Measurements from ENCODE around the gene EDEM2. TPM values are rescaled to one million over a fixed set of nuclear protein-coding genes. Genes with fewer than 3 reads are reported as not detected.

The EDEM2 gene
- total RNA-seq, 4 donors from 2014 or later = 23.0 to 55.9 (median 30.4) TPM

GRCh38 chr20:35181731-35182130, 34.6 kb upstream of the EDEM2 start:
- TF ChIP-seq POLR2AphosphoS5 (IDR thresholded peaks at IDR 0.05) = no peak
- no peak for TF ChIP-seq CTCF (IDR thresholded peaks at IDR 0.05)
- TF ChIP-seq POLR2A (IDR thresholded peaks at IDR 0.05) = no peak
- no peak for TF ChIP-seq EP300 (IDR thresholded peaks at IDR 0.05; ENCODE audit: low read depth)
- no peak for DNase-seq
- Histone ChIP-seq H3K4me1 (no peaks in the 10 kb centered on the region), H3K9me3 (no peaks in the 10 kb centered on the region), H3K27me3 (no peaks in the 10 kb centered on the region), H3K27ac (no peak overlapping the region), H3K4me3 (no peak overlapping the region), H3K36me3 (no peaks in the 10 kb centered on the region)
- in situ Hi-C loops (cut with MboI; ENCODE audit: low pct_ligation_motif_present in 1 of 4, low pct_unique_long_range_greater_than_20kb in 1 of 4, low sequenced_read_pairs in 3 of 4) (no loop called here), intact Hi-C loops (cut with DNase I; ENCODE audit: low total_unique reads) (no loop called here)

GRCh38 chr20:35180266-35180665, 33.1 kb upstream of the EDEM2 start:
- intact Hi-C loops (cut with DNase I; ENCODE audit: low total_unique reads) = no loop called here
- Histone ChIP-seq H3K27ac (no peak overlapping the region), H3K36me3 (no peaks in the 10 kb centered on the region), H3K27me3 (no peaks in the 10 kb centered on the region), H3K9me3 (no peaks in the 10 kb centered on the region), H3K4me3 (no peak overlapping the region), H3K4me1 (no peaks in the 10 kb centered on the region)
- 89 to 100% methylated on average over 2 to 5 of the region's 5 CpGs for WGBS, 2 donors (ENCODE audit: low coverage in 1 of 2)
- no peak for TF ChIP-seq POLR2A (IDR thresholded peaks at IDR 0.05)
- TF ChIP-seq EP300 (IDR thresholded peaks at IDR 0.05; ENCODE audit: low read depth) = no peak
- TF ChIP-seq POLR2AphosphoS5 (IDR thresholded peaks at IDR 0.05) = no peak
- TF ChIP-seq CTCF (IDR thresholded peaks at IDR 0.05) = no peak
- in situ Hi-C loops (cut with MboI; ENCODE audit: low pct_ligation_motif_present in 1 of 4, low pct_unique_long_range_greater_than_20kb in 1 of 4, low sequenced_read_pairs in 3 of 4) = no loop called here
- DNase-seq = no peak

GRCh38 chr20:35179292-35180212, 32.4 kb upstream of the EDEM2 start:
- intact Hi-C loops (cut with DNase I; ENCODE audit: low total_unique reads) = no loop called here

GRCh38 chr20:35176132-35176531, 29.0 kb upstream of the EDEM2 start:
- H3K4me3 ChIP-seq = no peak overlapping the region
- WGBS, 2 donors (ENCODE audit: low coverage in 1 of 2) = 88 to 93% methylated on average over 3 to 10 of the region's 14 CpGs
- H3K36me3 ChIP-seq = no peaks in the 10 kb centered on the region
- no peaks in the 10 kb centered on the region for H3K9me3 ChIP-seq
- H3K27ac ChIP-seq = no peak overlapping the region
- no peaks in the 10 kb centered on the region for H3K27me3 ChIP-seq
- peaks cover 0 to 14% (median 7%) of the 10 kb centered on the region in 4 donors for H3K4me1 ChIP-seq
- no peak for DNase-seq
- in situ Hi-C loops (cut with MboI; ENCODE audit: low pct_ligation_motif_present in 1 of 4, low pct_unique_long_range_greater_than_20kb in 1 of 4, low sequenced_read_pairs in 3 of 4) = no loop called here
- TF ChIP-seq EP300 (IDR thresholded peaks at IDR 0.05; ENCODE audit: low read depth) = no peak
- TF ChIP-seq POLR2A (IDR thresholded peaks at IDR 0.05) = no peak
- TF ChIP-seq POLR2AphosphoS5 (IDR thresholded peaks at IDR 0.05) = no peak
- TF ChIP-seq CTCF (IDR thresholded peaks at IDR 0.05) = no peak
- intact Hi-C loops (cut with DNase I; ENCODE audit: low total_unique reads) = no loop called here

More at GRCh38 chr20:35179292-35180212, 32.4 kb upstream of the EDEM2 start:
- no peak overlapping the region for H3K27ac ChIP-seq
- no peaks in the 10 kb centered on the region for H3K27me3 ChIP-seq
- no peak for DNase-seq
- peaks cover 0 to 1% (median 0%) of the 10 kb centered on the region in 4 donors for H3K4me1 ChIP-seq
- no peak overlapping the region for H3K4me3 ChIP-seq
- H3K36me3 ChIP-seq = no peaks in the 10 kb centered on the region
- in situ Hi-C loops (cut with MboI; ENCODE audit: low pct_ligation_motif_present in 1 of 4, low pct_unique_long_range_greater_than_20kb in 1 of 4, low sequenced_read_pairs in 3 of 4) = no loop called here
- H3K9me3 ChIP-seq = no peaks in the 10 kb centered on the region
- WGBS, 2 donors (ENCODE audit: low coverage in 1 of 2) = 81 to 87% methylated on average over 7 to 11 of the region's 11 CpGs
- no peak for TF ChIP-seq POLR2AphosphoS5 (IDR thresholded peaks at IDR 0.05)
- TF ChIP-seq EP300 (IDR thresholded peaks at IDR 0.05; ENCODE audit: low read depth) = no peak
